Renal cortical epithelial cell (primary cell): ENCODE results near the gene EXO5. TPM values are rescaled to one million over a fixed set of nuclear protein-coding genes. Genes with fewer than 3 reads are reported as not detected.
"Not testable (repeated sequence)": the region's sequence is repeated elsewhere in the genome, so short reads cannot be mapped to it uniquely, and the experiment has no call there.

Experiments
- DNase-seq: peaks from one replicate; pipeline ENCODE4 v3.0.0-alpha.2; 2011; ENCODE audit warnings: low read depth
- total RNA-seq: library from RNA; depleted of rRNA; stranded (reverse); fragments of >200 nt; gene quantifications from 2 replicates; pipeline ENCODE4 v1.2.3, GENCODE V29; 2014

EXO5 gene, protein sequence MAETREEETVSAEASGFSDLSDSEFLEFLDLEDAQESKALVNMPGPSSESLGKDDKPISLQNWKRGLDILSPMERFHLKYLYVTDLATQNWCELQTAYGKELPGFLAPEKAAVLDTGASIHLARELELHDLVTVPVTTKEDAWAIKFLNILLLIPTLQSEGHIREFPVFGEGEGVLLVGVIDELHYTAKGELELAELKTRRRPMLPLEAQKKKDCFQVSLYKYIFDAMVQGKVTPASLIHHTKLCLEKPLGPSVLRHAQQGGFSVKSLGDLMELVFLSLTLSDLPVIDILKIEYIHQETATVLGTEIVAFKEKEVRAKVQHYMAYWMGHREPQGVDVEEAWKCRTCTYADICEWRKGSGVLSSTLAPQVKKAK
- 8.3 and 12.0 TPM in 2 replicates for total RNA-seq

DNA sequence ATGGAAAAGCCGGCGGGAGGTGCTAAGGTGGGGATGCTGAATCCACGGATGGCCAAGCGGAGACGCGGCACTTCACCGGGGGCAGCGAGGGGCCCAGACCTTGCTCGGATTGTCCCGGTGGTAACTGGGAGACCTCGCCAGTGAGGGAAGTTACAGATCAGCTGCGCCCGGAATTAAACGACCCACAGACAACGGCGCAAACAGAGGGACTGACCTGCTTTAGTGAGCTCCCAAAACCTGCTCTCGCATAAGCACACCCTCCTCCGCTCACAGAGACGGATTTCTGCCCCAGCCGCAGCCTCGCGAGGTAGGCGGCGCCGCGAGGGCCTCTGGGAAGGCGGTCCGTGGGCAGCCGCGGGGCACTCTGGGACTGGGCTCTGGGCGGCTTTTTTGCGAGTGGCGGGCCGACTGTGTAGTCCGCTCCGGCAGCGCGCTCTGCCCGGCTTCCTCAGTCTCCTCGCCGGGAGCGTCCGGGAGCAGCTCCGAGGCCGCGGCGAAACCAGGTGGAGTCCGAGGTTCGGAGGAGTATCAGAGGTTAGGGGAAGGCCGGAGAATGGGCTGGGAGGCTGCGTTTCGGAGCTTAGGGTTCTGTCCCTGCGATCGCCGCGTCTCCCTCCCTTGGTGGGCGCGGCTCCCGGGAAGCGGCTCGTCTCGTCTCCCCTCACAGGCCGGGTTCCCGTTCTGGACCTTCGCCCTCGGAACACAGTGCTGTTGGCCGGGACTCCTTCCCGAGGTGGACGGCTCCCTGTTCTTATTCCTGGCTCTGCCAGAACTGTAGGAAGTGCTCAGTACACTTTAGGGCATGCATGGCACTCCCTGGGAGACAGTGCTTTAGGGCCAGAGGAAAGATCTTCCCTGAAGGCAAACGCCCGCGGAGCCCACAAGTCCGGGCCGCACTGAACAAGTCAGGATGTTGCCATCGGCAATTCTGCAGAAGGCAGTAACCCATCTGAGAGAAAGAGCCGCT lies at the start of gene EXO5:
TSS of gene EXO5 (plus strand) at position 393 of the 967 bp plus-strand sequence. CDS start 5,778 bp downstream, outside the sequence.
- peak; percentile 36 for DNase-seq

DNA sequence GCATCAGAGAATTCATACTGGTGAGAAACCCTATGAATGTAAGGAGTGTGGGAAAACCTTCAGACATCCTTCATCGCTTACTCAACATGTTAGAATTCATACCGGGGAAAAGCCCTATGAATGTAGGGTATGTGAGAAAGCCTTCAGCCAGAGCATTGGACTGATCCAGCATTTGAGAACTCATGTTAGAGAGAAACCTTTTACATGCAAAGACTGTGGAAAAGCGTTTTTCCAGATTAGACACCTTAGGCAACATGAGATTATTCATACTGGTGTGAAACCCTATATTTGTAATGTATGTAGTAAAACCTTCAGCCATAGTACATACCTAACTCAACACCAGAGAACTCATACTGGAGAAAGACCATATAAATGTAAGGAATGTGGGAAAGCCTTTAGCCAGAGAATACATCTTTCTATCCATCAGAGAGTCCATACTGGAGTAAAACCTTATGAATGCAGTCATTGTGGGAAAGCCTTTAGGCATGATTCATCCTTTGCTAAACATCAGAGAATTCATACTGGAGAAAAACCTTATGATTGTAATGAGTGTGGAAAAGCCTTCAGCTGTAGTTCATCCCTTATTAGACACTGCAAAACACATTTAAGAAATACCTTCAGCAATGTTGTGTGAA lies 45.5 kb upstream of the EXO5 start:
- no peak for DNase-seq

- no peak for DNase-seq
These were observed 39.2 kb upstream of the EXO5 start for GRCh38 chr1:40469327-40469726.

GRCh38 chr1:40475268-40475667 lies 33.3 kb upstream of the EXO5 start:
- DNase-seq, result no peak

DNA sequence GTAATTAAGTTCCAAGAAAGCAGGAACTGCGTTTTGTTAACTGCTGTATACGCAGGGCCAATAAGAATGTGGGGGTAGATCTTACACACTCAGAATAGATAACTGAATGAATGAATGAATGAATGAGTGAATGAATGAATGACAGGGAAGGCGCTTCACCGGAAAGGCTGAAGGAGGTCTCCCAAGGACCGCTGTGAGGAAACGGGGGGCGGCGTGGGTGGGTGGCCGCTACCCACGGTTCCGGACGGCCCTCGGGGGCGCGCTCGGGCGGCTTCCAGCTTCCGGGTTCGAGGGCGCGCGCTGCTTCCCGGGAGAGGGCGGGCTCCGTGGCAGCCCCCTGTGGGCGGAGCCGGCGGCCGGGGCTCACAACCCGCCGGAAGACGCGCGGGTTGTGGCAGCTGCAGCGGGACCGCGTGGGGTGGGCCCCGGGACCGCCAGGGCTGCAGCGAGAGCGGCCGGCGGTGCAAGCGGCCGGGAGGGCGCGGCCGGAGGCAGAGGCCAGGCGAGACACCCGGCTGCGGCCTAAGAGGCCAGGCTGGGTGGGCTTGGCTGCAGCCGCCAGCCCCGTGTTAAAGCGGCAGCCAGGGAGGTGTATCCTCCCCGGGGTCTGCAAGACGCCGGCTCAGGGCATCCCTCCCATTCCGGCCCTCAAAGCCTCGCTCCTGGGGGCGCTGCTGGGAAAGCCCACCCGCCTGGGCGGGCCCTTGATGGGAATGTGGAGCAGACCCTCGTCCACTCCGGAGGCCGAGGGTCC lies 31.5 kb upstream of the EXO5 start, which contains the start of gene ZFP69:
TSS of gene ZFP69 (plus strand) at position 367 of the 754 bp plus-strand sequence. CDS start 2,072 bp downstream, outside the sequence.
- no peak for DNase-seq

GRCh38 chr1:40477678-40478053 lies 30.9 kb upstream of the EXO5 start:
- no peak for DNase-seq

- DNase-seq, result no peak
These were observed 30.3 kb upstream of the EXO5 start for GRCh38 chr1:40478276-40478675.

DNA sequence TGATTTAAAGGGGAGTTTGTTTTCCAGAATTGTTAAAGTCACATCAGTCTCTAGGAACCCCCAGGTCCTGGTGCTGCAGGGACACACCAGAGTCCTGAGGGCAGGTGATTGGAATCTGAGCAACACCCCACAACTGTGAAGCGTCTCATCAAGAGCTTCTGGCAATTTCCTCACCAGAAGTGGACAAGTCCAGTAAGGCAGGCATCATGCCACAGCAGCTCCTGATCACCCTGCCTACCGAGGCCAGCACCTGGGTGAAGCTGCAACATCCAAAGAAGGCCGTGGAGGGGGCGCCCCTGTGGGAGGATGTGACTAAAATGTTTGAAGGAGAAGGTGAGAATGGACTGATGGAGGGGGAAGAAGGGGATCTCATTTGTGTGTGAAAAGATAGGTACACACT lies 29.4 kb upstream of the EXO5 start:
- no peak for DNase-seq

DNA sequence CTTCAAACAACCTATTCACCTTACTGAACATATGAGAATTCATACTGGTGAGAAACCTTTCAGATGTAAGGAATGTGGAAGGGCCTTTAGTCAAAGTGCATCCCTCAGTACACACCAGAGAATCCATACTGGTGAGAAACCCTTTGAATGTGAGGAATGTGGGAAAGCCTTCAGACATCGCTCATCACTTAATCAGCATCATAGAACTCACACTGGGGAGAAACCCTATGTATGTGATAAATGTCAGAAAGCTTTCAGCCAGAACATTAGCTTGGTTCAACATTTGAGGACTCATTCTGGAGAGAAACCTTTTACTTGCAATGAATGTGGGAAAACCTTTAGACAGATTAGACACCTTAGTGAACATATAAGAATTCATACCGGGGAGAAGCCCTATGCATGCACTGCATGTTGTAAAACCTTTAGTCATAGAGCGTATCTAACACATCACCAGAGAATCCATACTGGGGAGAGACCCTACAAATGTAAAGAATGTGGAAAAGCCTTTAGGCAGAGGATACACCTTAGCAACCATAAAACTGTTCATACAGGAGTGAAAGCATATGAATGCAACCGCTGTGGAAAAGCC lies 13.2 kb upstream of the EXO5 start:
- DNase-seq, result no peak

- not testable (repeated sequence) for DNase-seq
These were observed 5.9 kb upstream of the EXO5 start for GRCh38 chr1:40502651-40503050.

DNA sequence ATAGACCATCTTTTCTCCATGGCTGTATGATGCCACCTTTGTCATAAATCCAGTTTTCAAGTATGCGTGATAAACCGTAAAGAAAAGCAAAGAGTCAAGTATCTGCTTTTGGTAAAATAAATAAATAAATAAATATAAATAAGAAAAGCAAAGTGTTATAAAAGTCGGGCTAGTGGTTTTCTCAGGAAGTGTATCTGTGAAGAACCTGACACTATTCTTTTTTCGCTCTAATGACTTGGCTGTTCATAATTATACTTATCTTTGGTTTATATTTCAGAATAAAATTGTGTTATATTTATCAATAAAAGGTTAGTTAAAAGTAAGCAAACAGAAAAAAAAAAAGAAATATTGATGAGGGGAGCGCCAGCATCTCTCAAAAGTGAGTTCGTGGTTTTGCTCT lies 594 bp upstream of the EXO5 start:
- no peak for DNase-seq

- DNase-seq, result no peak
These were observed 10.9 kb downstream of the EXO5 start for GRCh38 chr1:40519517-40519916.

DNA sequence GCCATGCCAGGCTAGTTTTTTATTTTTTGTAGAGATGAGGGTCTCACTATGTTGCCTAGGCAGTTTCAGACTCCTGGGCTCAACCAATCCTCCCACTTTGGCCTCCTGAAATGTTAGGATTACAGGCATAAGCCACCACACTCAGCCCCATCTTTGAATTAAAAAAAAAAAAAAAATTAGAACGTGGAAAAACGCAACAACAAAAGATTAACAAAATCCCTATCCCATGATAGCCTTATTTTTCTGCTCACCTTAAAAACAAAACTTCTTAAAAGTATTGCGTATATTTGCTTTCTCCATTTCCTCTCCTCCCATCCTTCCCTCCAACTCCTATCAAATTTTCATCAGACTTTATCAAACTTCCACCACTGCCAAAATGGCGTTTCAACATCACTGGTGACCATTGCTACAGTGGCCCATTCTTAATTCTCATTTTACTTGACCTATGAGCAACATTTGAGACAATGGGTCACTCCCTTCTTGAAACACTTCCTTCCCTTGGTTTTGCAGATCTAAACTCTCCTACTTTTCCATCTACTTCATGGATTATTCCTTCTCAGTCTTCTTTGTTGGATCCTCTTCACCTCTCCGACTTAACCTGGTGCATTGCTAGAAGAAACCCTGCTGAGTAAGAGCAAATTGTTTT lies 22.3 kb downstream of the EXO5 start:
- DNase-seq, result no peak

DNA sequence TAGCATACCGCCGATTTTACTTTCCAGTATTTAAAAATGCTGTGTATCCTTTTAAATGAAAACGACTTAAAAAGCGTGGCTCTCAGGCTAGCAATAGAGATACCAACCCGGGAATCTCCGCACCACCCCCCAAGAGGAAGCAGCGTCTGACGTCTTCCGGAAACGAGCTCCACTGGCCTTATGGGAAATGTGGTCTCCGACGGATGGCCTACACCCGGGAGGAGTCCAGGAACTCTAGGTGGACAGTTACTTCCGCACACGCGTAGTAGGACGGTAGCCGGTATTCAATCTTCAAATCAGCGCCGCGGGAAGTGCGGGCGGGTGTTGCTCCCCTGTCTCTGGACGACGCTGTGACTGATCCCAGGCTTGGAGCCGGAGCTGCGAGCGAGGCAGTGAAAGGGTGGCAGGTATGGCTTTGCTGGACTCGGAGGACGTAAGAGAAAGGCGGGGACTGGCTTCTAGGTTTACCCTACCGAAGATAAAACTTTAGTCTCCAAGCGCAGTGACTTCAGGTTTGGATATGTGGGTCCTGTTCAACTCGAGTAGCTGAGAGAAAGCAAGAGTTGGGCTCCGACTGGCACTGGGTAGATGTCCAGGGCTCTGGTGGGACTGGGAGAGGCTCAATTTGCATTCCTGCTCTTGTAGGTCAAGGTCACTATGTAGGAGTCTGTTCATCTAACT lies 23.0 kb downstream of the EXO5 start, which contains the start of gene ZNF684:
TSS of gene ZNF684 (plus strand) at position 257 of the 681 bp plus-strand sequence. CDS start 1,530 bp downstream, outside the sequence.
- DNase-seq, result peak; percentile 94

GRCh38 chr1:40532062-40532389 lies 23.5 kb downstream of the EXO5 start:
- DNase-seq, result no peak

DNA sequence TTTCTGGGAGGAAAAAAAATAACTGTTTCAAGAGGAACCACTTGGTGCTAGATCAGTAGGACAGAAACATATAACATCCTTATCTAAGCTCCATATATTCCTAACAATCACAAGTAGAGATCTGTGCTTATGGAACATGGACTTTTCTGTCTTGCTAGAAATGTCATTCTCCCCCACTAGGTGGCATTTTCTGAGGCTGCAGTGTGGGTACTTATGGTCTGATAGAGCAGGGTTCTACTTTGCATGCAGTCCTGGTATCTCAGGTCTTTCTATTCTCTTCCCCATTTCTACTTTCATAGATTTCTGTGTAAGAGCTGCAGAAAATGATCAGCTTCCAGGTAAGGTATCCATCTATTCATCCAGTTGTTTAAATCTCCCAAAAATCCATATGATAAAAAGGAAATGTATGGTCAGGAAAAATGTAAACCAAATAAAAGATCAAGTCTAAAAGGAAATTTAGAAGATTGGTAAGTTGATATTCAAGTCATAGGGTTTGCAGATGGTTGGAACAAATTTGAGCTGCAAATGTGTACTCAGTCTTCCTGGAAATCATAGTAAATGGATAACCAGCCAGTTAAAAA lies 24.4 kb downstream of the EXO5 start:
- DNase-seq, result peak; percentile 72

GRCh38 chr1:40534589-40534988 lies 26.0 kb downstream of the EXO5 start:
- DNase-seq, result no peak

DNA sequence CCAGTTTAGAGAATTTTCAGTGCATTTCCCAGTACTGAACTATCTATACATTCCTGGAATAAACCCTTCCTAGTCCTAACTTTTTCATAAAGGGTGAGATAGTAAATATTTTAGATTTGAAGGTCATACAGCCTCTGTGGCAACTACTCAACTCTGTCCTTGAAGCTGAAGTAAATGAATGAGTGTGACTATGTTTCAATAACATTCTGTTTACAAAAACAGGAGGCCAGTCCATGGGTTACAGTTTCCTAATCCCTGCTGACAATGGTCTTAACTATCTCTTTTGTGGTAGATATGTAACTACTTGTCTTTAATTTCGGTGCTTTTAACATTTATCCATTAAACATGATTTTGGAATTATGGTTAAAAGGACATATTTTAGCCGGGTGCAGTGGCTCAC lies 27.2 kb downstream of the EXO5 start:
- DNase-seq, result no peak

DNA sequence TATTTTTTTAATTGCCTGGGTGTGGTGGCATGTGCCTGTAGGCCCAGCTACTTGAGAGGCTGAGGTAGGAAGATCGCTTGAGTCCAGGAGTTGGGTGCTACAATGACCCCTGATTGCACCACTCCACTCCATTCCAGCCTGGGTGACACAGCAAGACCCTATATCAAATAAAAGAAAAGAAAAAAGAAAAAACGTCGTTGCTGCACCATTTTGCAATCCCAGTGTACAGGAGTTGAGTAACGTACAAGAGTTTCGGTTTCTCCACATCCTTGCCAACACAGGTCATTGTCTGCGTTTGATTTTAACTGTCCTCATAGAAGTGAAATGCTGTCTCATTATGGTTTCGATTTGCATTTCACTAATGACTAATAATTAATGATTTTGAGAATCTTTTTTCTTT lies 30.8 kb downstream of the EXO5 start:
- DNase-seq, result no peak

DNA sequence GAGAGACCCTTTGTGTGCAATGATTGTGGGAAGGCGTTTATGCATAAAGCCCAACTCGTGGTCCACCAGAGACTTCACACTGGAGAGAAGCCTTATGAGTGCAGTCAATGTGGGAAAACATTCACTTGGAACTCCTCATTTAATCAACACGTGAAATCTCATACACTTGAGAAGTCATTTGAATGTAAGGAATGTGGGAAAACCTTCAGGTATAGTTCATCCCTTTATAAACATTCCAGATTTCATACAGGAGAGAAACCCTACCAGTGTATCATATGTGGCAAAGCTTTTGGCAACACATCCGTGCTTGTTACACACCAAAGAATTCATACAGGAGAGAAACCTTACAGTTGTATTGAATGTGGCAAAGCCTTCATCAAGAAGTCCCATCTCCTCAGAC lies 38.4 kb downstream of the EXO5 start:
- DNase-seq, result no peak
